ENCODE data around the gene SLC38A4.

The SLC38A4 gene

GRCh38 chr12:46811185-46811584, 14.6 kb downstream of the SLC38A4 start:
- no peak for DNase-seq

DNA sequence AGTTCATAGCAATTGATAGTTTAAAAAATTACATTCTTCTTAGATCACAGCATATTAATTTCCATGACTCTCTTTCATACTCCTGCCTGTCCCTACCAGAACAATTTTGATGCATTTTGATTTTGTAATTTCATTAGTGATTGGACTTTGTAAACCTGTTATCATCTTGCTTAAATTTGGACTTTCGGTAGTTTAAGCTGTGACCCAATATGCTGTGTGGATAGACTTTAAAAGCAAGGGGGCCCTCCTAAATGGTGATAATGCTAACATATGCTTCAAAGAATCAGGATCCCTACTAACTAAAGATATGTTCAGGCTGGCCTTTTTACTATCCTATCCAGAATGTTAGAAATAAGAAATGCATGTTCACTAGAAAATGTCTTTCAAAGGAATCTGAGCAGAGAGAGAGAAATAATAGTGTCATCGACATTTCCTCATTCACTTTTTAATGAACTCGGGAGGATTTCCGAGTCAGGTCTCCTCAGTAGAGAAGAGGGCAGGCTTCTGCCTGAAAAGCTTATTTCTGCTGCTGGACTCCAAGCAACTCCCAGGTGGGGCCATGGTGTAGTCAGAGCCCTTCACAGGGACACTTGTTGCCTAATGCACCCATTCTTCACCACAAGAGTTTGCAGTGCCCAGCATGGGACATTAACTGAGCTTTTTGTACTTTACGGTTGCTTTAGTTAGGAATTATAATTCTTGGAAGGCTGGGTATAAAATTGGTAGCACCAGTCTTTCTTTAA, 16.7 kb downstream of the SLC38A4 start:
- no peak for DNase-seq

- no peak for DNase-seq
Observed at GRCh38 chr12:46808317-46808716, 17.5 kb downstream of the SLC38A4 start.

GRCh38 chr12:46804054-46804453, 21.7 kb downstream of the SLC38A4 start:
- DNase-seq: no peak

DNA sequence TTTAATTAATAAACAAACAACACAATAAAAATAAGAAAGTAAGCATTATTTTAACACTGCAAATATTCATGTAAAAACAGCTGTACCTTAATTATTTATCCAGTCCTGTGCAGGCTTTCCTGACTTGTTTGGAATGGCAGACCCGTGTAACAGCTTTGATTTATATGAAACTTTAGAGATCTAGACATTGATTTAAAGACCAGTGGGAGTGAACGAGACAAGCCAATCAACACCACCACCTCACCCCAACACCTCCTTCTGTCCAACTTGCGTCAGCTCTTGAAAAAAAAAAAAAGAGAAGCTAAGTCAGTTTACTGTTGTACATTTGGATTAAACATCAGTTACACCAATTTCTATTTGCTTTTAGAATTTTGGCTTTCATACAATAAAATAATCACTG, 22.3 kb downstream of the SLC38A4 start:
- DNase-seq: no peak

DNA sequence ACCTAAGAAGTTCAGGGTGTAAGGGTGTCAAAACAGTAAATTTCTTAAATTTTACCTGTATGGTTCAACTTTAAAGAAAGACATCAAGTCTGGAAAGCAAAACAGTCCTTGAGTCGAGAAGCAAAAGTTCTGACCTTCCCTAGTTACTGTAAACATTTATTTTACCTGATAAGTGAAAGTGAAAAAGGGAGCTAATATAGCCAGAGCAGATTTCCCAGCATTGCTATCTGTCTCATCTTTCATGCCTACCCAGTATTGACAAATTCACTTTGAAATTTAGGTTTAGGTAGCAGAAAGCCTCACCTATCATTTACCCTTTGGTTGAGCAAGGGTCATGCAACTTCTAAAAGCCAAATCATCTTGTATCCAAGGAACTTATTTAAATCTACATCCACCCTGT, 24.5 kb downstream of the SLC38A4 start:
- no peak for DNase-seq

DNA sequence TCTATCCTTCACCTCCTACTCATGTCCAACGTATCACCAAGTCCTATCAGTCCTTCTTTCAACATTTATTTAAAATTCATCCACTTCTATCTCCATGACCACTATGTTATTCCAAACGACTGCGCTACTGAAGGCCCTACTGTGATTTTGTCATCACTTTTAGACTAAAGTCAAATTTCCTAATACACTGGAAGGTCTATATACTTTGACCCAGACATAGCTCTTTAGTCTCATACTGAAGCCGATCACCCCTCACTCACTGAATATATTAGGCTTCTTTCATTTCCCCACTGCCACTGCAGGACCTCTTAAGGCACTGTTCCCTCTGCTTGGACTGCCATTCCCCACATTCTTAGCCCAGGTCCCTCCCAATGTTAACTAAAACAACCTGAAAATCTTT, 25.6 kb downstream of the SLC38A4 start:
- DNase-seq: no peak

GRCh38 chr12:46798648-46799047, 27.1 kb downstream of the SLC38A4 start:
- no peak for DNase-seq

DNA sequence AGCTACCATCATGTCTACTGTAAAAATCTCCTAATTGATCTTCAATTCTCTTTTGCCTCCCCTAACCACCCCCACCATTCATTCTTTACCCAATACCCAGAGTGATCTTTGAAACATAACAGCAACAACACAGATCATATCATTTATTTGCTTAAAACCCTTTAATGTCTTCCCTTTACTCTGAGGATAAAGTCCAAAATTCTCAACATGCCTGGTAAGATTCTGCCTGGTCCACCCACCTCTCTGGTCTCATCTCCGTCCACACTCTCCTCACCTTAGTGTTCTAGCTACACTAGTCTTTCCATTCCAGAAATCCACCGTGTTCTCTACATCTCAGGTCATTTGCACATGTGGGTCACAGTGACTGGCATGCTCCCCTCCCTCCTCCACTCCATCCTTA, 27.7 kb downstream of the SLC38A4 start:
- DNase-seq: no peak

GRCh38 chr12:46795988-46796387, 29.8 kb downstream of the SLC38A4 start:
- DNase-seq: no peak

DNA sequence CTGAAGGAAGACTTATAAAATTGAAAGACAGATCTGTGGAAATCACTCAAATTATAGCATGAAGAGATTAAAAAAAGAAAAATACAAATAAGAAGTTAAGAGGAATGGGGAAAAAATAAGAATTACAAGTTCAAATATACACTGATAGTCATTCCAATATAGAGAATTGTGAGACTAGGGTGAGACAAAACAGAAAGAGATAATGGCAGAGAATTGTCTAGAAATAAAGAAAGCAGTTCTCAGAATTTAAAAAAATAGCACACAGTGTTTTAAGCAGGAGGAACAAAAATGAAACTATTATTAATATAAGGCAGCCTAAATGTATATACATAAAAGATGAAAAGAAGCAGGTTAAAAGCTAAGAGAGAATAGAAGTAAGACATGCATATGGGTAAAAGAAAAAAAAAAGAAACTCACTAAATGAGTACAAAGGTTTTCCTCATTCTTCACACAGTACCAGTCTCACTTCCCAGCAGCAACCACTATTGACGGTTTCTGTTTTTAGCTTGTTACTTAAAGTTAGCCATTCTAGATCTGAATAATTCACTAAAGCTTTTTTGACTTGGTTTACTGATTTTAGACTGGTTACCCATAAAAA, 31.1 kb downstream of the SLC38A4 start:
- DNase-seq: no peak

DNA sequence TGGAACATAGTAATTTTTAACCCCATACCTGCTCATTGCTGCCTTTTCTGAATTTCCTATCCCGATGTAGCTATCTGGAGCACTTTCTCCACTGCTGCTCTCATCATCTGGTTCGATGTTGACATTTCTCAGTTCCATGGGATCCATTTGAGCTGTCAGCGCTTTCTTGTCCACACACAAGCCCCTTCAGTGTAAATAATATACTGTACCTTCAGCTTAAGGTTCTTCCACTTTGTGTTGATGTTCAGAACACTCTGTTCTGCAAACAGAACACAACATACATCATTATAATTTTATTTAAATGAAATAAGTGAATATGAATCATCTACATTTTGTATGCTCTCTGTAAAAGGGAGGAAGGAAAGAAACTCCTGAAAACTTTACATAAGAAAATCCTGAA, 32.9 kb downstream of the SLC38A4 start:
- DNase-seq: no peak

- no peak for DNase-seq
Observed at GRCh38 chr12:46790066-46790465, 35.7 kb downstream of the SLC38A4 start.

DNA sequence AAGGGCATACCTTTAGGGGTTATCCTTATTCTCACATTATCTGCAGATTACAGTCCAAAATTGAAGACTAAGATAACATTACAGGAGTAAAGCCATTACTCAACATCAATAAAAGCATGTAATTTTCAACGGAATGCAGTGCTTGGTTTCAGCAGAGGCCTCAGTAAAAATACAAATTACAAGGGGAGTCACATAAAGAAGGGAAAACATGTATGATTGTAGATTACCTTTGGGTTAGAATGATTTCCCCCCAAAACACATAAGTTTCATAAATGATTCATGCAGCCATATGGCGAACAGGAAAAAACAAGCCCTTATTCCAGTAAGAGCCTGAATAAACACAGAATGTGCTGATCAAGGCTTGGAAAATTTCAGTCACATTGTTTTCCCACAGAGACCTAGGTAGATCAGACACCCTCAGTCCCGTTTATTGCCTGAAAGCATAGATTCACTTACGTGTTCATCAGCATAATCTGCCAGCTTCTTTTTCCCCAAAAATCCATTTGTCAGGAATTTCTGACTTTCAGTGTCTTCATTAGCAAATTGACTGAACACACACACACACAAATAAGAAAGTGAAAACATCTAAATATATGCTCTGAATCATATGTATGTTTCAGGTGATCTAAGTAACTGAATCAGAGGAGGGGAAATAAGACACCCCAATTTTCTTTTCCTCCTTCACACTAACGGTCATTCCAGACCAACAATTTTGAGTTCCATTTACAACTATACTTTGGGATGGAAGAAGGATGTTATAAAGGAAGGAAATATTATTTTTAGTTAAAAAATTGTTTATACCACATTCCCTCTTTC, 37.5 kb downstream of the SLC38A4 start:
- DNase-seq: no peak

DNA sequence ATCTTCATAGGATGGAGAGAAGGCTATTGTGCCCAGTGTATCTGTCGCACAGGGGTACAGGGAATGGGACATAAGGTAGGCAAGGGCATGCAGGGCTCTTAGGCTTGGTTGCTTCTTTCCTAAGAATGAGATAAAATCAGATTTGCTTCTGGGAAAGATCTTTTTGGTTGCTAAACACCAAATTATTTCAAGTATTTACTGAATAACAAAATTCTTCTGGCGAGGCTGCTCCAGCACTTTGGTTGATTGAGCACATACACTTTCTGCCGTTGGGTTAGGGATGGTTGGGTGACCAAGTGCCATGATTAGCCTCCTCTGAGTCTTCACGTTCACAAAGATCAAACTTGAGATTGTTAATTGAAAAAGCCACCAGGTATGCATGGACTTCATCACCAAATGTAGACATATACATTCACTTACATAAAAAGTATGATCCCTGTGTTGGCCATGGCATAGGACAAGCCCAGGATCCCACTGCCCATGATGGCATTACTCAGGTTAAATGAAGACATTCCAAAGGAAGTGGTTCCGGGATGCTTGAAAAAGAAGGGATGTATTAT, 38.2 kb downstream of the SLC38A4 start:
- no peak for DNase-seq

GRCh38 chr12:46786774-46787173, 39.0 kb downstream of the SLC38A4 start:
- no peak for DNase-seq

DNA sequence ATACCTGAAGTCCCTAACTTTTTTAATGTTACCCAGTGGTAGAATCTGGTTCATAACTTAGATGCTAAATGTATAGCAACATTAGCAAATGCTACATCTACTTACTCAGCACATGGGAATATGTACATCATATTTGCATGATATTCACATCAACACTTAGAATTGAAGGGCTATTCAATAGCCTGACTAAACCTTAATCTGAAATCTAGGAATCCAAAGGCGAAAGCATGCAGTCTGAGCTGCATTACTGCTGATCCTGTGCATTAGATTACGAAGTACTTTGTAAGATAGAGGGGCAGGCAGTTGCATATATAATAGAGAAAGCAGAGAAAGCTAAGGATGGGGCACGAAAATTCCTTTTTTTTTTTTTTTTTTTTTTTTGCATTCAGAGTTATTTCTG, 40.4 kb downstream of the SLC38A4 start:
- no peak for DNase-seq

GRCh38 chr12:46783871-46784270, 41.9 kb downstream of the SLC38A4 start:
- no peak for DNase-seq

- no peak for DNase-seq
Observed at GRCh38 chr12:46779879-46780278, 45.9 kb downstream of the SLC38A4 start.

DNA sequence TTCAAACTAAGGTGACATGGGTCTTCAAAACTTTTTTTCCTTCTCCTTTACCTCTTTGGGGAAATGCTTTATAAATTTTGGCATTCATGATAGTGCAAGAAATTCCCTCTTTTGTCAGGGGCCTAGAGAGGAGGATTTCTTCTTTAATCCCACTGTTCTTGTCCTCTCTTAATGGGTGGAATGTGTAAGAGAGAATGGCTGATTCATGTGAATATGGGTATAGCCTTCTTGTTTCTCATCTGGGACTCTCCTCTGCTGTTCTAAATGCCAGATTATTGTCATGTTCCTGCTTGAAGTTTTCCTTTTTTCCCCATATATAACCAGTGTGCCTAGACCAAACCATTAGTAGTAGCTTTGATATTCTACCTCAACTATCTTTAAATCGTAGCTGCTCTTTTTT, 46.7 kb downstream of the SLC38A4 start:
- no peak for DNase-seq

DNA sequence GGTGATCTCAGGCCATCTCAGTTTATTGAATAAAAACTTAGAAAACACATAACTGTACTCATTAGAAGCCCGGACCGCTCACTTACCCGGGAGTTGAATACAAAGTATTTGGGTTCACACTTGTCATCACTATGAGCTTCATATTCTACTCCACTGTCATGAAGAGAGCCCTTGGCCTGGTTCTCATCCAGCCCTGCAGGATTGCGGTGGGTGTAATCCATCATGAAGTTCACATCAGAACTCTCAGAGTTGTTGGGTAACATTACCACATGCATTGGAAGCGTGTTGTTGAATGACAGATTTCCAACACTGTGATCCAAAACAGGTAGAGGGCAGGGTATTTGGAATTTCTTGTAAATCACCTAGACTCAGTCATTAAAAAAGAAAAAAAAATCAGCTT, 47.4 kb downstream of the SLC38A4 start:
- DNase-seq: no peak

DNA sequence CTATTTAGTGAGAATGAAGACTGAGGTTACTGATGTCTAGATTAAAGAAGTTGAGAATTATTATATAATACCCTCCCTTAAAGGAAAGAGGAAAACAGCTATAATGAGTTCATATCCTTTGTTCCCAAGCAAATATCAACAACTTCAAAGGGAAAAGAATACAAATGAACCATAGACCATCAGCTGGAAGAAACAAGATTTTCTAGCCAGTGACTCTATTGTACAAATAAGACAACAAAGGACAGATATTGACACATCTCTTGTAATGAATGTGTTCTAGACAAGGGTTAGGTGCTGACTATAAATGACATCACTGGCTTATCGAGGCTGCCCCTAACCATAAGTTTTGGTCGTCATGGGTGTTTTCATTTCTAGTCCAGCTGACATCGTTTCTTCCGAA, 48.2 kb downstream of the SLC38A4 start:
- DNase-seq: no peak

DNA sequence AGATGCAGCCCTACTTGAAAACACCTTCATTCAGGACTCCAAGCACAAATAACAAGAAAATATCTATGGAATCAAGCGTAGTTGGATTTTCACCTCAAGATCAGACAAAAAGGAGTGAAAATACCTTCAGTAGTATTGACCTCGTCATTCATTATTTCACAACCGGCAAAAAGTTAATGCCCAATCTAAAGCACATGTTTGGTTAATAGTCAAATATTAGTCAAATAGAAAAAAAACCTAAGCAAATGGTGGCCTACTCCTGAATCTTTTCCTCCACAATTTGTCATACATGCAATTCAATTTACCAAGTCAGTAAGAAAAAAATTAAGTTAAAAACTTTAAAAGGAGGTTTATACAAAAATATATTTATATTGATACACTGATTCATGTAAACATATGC, 50.0 kb downstream of the SLC38A4 start:
- no peak for DNase-seq

- DNase-seq: no peak
Observed at GRCh38 chr12:46774322-46774633, 51.5 kb downstream of the SLC38A4 start.
